K562 (cell line): ENCODE data around the gene CATSPER1. TPM values are rescaled to one million over a fixed set of nuclear protein-coding genes. Genes with fewer than 3 reads are reported as not detected.
A peak's percentile ranks its signal among the peaks of the same experiment; 100 is the strongest.

Experiments
- KLF13 ChIP-seq: fragments of 450-650 bp; IDR thresholded peaks from 2 replicates; pipeline ENCODE4 v1.6.1; 2016; ENCODE audit warnings: missing genetic modification characterization, low read depth, mild to moderate bottlenecking, missing compliant biosample characterization, moderate library complexity, borderline replicate concordance
- MITF ChIP-seq: IDR thresholded peaks from 2 replicates; pipeline ENCODE4 v1.6.1; 2014; ENCODE audit warnings: antibody characterized with exemption
- PRDM10 ChIP-seq: fragments of 450-650 bp; IDR thresholded peaks from 2 replicates; pipeline ENCODE4 v1.6.1; 2018; ENCODE audit not compliant: partially characterized antibody
- RBFOX2 ChIP-seq: fragments of 200-400 bp; formaldehyde crosslinking; IDR thresholded peaks from 2 replicates; pipeline ENCODE4 v1.6.1; 2017; ENCODE audit warnings: low read depth, mild to moderate bottlenecking, low read length, moderate library complexity
- RBM34 ChIP-seq: fragments of 200-400 bp; formaldehyde crosslinking; IDR thresholded peaks from 2 replicates; pipeline ENCODE4 v1.6.1; 2018; ENCODE audit warnings: low read length, borderline replicate concordance; ENCODE audit not compliant: insufficient read depth
- SIX5 ChIP-seq, 2 experiments: IDR thresholded peaks; 2 replicates each; pipeline ENCODE4 v1.6.1; 2011; ENCODE audit warnings: low read length in 2 of 2, borderline replicate concordance in 1 of 2, low read depth in 1 of 2, mild to moderate bottlenecking in 1 of 2, moderate library complexity in 1 of 2; ENCODE audit not compliant: insufficient read depth in 1 of 2
- SMAD2 ChIP-seq: fragments of 150-350 bp; IDR thresholded peaks from 2 replicates; pipeline ENCODE4 v1.6.1; 2014; ENCODE audit warnings: low read depth, mild to moderate bottlenecking, low read length
- SMAD4 ChIP-seq: fragments of 250-450 bp; sonication (Bioruptor Pico); conservative IDR thresholded peaks from 2 replicates; pipeline ENCODE4 v1.8.0; 2021; ENCODE audit warnings: inconsistent platforms, mild to moderate bottlenecking, moderate library complexity
- SMARCA5 ChIP-seq: fragments of 450-650 bp; IDR thresholded peaks from 2 replicates; pipeline ENCODE4 v1.6.1; 2016
- SMARCE1 ChIP-seq: fragments of 450-650 bp; IDR thresholded peaks from 2 replicates; pipeline ENCODE4 v1.7.1; 2016; ENCODE audit warnings: mild to moderate bottlenecking
- TAF15 ChIP-seq: fragments of 200-400 bp; formaldehyde crosslinking; IDR thresholded peaks from 2 replicates; pipeline ENCODE4 v1.6.1; 2017; ENCODE audit warnings: mild to moderate bottlenecking, low read depth, low read length, moderate library complexity
- ZNF133 ChIP-seq: fragments of 250-450 bp; sonication (Bioruptor Pico); IDR thresholded peaks from 2 replicates; pipeline ENCODE4 v1.4.0; 2020; ENCODE audit warnings: mild to moderate bottlenecking
- ZNF280A ChIP-seq: fragments of 450-650 bp; IDR thresholded peaks from 2 replicates; pipeline ENCODE4 v1.6.1; 2018; ENCODE audit warnings: mild to moderate bottlenecking, low read depth; ENCODE audit not compliant: partially characterized antibody
- ZNF41 ChIP-seq: fragments of 250-450 bp; sonication (Bioruptor Pico); conservative IDR thresholded peaks from 2 replicates; pipeline ENCODE4 v1.4.0; 2020; ENCODE audit warnings: mild to moderate bottlenecking
- ZNF431 ChIP-seq: sonication (generic); formaldehyde crosslinking; IDR thresholded peaks from 2 replicates; pipeline ENCODE4 v1.8.0; 2022; ENCODE audit warnings: mild to moderate bottlenecking, missing genetic modification reagents
- ZNF518B ChIP-seq: fragments of 250-450 bp; sonication (Bioruptor Pico); IDR thresholded peaks from 2 replicates; pipeline ENCODE4 v1.5.0; 2021; ENCODE audit warnings: mild to moderate bottlenecking, moderate library complexity
- ZNF780A ChIP-seq: fragments of 250-450 bp; sonication (Bioruptor Pico); IDR thresholded peaks from 2 replicates; pipeline ENCODE4 v1.5.0; 2021; ENCODE audit warnings: mild to moderate bottlenecking
- polyA plus RNA-seq, 8 experiments: library from polyadenylated mRNA; depleted of rRNA in 4 of 8; stranded (reverse) in 5 of 8; unstranded in 3 of 8; fragments of >200 nt; fragmentation: Nextera tagmentation in 2 of 8; fragmentation: Illumina TruSeq in 1 of 8; extraction: Ambion mirVana in 2 of 8; extraction: Trizol in 1 of 8; gene quantifications; 2 replicates each; pipeline versions ENCODE4 v1.2.1 to v1.2.3, GENCODE V29; 2011 to 2014; ENCODE audit warnings: inconsistent platforms in 1 of 8, missing spikeins in 1 of 8
- total RNA-seq, 7 experiments: library from RNA; depleted of rRNA in 6 of 7; stranded (reverse); fragments of >200 nt in 6 of 7; fragmentation: Illumina TruSeq in 2 of 7; extraction: Trizol in 2 of 7; gene quantifications; 2 replicates each; pipeline versions ENCODE4 v1.2.1 to v1.2.3, GENCODE V29; 2011 to 2021; ENCODE audit warnings: low replicate concordance in 1 of 7

The CATSPER1 gene
- total and polyA plus RNA-seq, 9 of the 15 experiments (the other 6 are each of a cell fraction or from before 2014, with no cell fraction given), result 0.21 to 3.3 (median 0.76) TPM

- TF ChIP-seq SIX5 (IDR thresholded peaks at IDR 0.05; ENCODE audit: borderline replicate concordance in 1 of 2, insufficient read depth in 1 of 2, low read depth in 1 of 2, low read length in 2 of 2) (no peak), ZNF431 (CRISPR knock-in tag) (no peak), RBFOX2 (no peak), SMAD2 (no peak), ZNF780A (no peak), KLF13 (tag) (peak; percentile 49; the same call in 1 of the 2 replicates), TAF15 (no peak), ZNF41 (CRISPR knock-in tag) (no peak), RBM34 (no peak), SMAD4 (CRISPR knock-in tag) (no peak), ZNF280A (no peak), ZNF133 (CRISPR knock-in tag) (no peak), ZNF518B (CRISPR knock-in tag) (no peak), SMARCE1 (no peak), SMARCA5 (no peak), MITF (no peak), PRDM10 (no peak)
These were observed 37.3 kb downstream of the CATSPER1 start (continued) for GRCh38 chr11:65988791-65989592.
